NCI-H1105 treated with DMSO at 0.1 percent for 48 hours (cell line): Measurements from ENCODE around the gene TMEM141.
"Not testable (repeated sequence)": the region's sequence is repeated elsewhere in the genome, so short reads cannot be mapped to it uniquely, and the experiment has no call there.

ENCODE experiments used
- DNase-seq: peaks from one replicate; lab custom pipeline; 2025; lab: John Stamatoyannopoulos, UW

Gene TMEM141

DNA sequence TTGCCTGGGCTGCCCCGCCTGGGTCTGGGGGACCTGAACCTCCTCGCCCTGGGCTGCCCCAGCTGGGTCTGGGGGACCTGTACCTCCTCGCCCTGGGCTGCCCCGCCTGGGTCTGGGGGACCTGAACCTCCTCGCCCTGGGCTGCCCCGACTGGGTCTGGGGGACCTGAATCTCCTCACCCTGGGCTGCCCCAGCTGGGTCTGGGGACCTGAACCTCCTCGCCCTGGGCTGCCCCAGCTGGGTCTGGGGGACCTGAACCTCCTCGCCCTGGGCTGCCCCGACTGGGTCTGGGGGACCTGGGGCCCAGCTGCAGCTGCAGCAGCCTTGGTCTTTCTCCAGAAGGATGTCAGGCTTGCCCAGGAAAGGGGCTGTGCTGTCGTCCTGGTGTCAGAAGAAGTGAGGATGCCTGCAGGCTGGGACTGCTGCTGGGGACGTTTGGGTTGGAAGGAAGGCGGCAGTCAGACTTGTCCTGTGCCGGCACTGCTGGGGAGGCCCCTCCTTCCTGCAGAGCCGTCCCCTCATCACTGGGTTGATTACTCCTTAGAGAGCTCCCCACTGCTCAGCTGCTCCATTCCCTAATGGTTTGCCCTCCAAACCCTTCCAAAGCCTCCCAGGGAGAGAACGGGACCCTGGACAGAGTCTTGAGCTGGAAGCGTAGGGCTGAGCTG, 42.4 kb downstream of the TMEM141 start:
- DNase-seq, result not testable (repeated sequence)

DNA sequence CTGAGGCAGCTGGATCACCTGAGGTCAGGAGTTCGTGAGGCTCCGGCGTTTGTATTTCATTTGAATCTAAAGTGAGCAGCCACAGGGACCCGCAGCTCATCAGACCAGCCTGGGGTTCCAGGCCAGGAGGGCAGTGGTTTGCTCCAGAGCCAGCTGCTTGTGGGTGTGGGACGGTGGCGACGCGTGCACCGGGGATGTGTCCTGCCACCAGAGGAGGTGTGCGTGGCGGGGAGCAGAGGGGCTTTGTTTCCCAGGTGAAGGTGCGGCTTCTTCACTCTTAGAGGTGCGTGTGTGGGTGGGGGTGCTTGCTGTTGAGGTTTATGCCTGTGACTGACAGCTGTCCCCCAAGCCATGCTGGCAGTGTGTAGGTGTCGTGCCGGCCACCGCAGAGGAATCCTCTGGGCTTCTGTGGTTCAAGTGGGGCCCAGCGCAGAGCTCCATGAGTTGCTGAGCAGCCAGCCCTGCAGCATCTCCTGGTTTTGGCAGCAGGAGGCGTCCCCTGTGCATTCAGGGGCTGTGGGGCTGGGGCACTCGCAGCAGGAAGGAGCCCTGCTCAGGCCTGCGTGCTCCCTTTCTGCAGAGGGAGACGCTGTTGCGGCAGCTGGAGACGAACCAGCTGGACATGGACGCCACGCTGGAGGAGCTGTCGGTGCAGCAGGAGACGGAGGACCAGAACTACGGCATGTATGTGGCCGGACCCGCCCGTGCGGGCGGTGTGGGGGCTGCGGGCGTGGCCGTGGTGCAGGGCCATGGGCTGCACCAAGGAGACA, 44.2 kb downstream of the TMEM141 start:
- DNase-seq, result no peak

DNA sequence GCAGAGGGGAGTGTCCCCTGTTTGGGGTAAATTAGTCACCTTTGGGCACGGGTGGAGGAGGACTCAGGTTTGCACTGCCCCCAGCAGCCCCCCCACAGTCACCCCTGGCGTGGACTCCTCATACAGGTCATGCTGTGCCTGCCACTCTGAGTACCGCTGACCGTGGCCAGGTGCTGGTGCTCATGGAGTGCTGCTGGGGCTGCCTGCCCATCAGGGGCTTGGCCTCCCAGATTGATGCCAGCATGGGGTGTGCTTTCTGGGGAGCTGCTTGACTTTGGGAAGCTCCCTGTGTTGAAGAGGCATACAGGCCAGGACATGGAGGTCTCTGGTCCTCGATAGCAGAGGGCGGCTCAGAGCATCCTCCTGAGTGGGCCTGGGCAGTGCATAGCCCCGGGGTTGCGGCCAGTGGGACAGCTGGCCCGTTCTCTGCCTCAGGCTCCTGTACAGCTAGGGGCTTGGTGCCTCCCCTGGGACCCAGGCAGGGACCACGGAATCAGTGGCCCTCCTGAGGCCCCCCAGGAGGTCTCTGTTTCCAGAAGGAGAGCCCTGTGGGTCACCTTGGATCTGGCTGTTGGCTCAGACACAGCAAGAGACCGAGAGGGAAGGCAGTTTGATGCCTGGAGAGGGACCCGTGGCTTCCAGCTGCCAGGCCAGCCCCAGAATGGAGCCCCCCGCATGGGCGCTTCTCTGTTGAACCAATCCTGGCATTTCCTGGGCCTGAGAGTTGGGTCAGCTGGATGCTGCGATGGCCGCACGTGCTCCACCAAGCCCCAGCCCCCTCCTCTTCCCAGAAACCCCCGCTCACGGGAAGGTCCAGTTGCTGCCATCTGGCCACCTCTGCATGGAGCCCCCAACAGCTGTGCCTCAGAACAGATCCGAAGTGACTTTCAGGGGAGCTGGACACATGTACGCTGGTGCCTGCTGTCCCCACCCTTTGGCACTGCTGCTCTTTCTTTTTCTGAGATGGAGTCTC, 45.1 kb downstream of the TMEM141 start:
- no peak for DNase-seq

DNA sequence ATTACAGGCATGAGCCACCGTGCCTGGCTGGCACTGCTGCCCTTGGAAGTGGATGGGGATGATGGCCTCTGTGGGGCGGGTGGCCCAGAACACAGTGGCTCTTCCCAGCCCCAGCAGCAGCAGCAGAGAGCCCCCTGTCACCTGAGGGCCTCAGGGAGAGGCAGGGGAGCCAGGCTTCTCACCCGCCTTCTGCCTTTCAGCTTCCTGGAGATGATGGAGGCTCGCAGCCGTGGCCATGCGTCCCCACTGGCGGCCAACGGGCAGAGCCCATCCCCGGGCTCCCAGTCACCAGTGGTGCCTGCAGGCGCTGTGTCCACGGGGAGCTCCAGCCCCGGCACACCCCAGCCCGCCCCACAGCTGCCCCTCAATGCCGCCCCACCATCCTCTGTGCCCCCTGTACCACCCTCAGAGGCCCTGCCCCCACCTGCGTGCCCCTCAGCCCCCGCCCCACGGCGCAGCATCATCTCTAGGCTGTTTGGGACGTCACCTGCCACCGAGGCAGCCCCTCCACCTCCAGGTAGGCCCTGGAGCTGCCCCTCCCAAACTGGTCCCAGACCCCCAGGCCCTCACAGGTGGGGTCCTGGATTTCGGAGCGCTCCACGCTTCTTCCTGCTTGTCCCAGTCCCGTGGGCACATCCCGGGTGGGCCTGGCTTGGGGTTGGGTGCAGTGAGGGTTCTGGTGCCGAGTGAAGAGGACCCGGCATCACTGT, 46.2 kb downstream of the TMEM141 start:
- DNase-seq, result no peak

DNA sequence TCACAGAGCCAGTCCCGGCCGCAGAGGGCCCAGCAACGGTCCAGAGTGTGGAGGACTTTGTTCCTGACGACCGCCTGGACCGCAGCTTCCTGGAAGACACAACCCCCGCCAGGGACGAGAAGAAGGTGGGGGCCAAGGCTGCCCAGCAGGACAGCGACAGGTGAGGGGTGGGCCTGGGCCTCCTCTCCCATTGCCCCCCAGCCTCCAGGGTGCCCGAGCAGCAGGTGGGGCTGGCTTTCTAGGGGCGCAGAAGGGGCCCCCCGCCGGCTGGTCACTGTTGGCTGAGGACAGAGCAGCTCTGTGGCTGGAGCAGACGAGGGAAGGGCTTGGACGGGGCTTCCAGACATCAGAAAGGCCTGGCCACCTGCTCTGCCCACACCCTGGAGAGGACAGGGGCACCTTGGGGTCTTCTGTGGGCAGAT, 46.7 kb downstream of the TMEM141 start:
- DNase-seq, result not testable (repeated sequence)

- no peak for DNase-seq
Measured at GRCh38 chr9:136838314-136839228, 47.4 kb downstream of the TMEM141 start.

GRCh38 chr9:136839229-136840139, 48.3 kb downstream of the TMEM141 start:
- no peak for DNase-seq

DNA sequence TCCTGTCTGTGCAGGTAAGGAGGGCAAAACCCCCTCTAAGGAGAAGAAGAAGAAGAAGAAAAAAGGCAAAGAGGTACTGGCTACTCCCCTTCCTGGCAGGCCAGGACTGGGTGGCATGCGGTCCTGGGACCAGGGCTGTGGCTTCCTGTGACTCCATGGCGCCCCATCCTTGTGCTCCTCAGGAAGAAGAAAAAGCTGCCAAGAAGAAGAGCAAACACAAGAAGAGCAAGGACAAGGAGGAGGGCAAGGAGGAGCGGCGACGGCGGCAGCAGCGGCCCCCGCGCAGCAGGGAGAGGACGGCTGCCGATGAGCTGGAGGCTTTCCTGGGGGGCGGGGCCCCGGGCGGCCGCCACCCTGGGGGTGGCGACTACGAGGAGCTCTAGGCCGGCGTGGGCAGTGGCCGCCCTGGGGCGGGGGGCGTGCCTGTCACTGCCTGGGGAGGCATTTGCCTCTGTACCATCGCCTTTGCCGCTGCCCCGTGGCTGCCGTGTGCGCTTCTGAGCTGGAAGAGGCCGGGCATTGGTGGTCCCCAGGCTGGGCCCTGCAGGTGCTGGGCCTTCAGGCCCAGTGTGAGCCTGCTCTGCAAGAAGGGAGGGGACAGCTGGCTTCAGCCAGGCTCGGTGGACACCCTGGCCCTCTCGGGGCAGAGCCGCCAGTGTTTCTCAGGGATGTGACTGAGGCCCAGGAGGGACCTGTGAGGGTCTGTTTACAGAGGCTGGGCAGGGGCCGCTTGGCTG, 49.2 kb downstream of the TMEM141 start:
- DNase-seq, result no peak

DNA sequence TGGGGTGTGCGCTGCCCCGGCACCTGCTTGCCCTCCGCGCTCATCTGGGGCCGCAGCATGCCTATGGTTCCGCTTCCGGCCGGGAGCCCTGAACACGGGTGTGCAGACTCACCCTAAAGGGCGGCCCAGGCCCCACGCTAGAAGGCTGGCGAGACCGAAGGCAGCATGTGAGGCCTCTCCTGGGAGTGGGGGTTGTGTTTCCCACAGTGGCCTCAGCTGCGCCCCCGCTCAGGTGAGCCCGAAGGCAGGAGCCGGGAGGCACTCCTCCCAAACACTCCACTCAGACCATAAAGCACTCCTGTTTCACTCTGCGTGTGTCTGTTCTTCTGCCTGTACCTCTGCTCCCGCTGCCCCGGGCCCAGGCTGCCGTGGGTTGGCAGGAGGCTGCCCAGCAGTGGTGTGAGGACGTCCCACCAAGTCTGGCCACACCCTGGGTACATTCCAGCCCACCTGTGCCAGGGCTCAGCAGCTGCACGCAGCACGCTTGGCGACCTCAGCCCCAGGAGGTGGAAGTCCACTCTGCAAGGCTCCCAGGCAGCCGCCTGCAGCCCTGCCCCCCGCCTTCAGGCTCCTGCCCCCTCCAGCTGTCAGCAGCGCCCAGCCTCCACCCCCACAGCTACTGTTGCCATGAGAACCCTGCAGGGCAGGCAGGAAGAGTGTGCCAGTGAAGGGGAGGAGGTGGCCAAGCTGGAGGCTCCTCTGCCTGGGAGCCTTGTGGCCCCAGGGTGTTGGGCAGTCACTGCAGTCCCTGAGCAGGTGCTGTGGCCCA, 49.9 kb downstream of the TMEM141 start:
- DNase-seq, result peak; percentile 53

DNA sequence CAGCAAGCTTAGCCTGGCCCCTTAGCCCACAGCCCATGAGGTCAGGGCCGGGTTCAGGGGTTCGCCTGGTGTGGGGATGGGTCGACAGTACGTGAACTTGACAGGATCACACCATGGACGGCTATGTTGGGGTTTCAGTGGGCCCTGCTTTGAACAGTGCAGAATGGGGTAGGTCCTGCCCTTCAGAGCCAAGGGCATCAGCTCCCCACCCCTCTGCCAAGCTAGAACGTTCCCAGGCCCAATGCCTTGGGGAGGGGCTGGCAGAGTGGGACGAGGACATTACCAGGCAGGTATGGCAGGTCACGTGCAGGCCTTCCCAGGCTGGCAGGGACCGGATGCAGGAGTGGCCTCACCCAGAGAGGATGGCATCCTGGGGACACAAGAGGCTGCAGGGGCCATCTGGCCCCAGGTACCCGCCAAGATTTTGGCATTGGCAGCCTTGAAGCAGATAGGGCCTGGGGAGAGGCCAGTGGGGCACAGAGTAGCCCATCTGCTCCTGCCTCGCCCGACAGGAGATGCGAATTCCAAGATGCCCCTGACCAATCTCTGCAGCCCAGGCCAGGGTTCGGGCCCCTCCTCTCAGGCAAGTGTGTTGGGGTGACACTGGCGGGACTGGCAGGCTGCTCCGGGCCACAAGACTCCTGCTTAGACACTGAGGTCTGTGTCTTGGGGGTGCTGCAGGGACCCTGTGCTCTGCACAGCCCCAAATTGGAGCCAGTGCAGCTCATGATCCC, 50.7 kb downstream of the TMEM141 start:
- DNase-seq, result not testable (repeated sequence)

DNA sequence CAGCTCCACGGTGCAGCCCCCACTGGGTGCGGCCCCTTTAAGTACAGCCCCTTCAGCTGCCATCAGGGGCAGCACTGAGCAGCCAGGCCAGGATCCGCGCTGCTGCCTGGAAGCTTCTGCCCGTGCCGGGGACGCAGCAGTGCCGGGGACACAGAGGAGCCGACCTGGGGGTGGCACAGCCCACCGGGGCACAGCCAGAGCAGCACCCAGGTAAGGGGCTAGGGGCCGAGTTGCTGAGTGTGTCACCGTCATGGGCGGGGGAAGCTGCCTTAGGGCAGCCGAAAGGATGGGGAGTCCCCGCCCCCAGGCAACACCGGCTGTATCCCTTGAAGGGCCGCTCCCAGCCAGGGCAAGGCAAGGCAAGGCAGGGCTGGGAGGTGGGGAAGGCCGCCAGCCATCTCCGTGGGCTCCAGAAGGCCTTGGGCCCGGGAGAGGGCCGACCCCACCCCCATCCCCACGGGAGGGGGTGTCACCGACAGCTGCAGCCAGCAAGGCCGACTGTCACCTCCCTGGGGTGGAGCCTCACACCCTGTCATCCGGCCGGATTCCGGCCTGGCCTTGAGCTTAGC, 51.3 kb downstream of the TMEM141 start, which contains the start of gene AJM1:
Gene AJM1 (plus strand): TSS at position 99 of the 569 bp plus-strand sequence. CDS start 1,937 bp downstream, outside the sequence.
- peak; percentile 62 for DNase-seq
